ENCODE measurements around the gene GOLGA6C. TPM values are rescaled to one million over a fixed set of nuclear protein-coding genes. Genes with fewer than 3 reads are reported as not detected.

The GOLGA6C gene
- total RNA-seq, 3 donors from 2014 or later: 0.33 TPM; not detected in 2

- intact Hi-C loops (cut with DNase I; ENCODE audit: low total_unique reads): no loop called here
- DNase-seq (ENCODE audit: low spot score in 2 of 2): no peak
- H3K4me1 ChIP-seq: peaks cover 0 to 3% of the 10 kb centered on the region in 2 donors
- H3K36me3 ChIP-seq: no peaks in the 10 kb centered on the region
- H3K4me3 ChIP-seq: no peak overlapping the region
- no peaks in the 10 kb centered on the region for H3K27me3 ChIP-seq
- TF ChIP-seq POLR2AphosphoS5 (IDR thresholded peaks at IDR 0.05) (no peak), POLR2A (IDR thresholded peaks at IDR 0.05) (no peak)
- TF ChIP-seq, protein P1, sequence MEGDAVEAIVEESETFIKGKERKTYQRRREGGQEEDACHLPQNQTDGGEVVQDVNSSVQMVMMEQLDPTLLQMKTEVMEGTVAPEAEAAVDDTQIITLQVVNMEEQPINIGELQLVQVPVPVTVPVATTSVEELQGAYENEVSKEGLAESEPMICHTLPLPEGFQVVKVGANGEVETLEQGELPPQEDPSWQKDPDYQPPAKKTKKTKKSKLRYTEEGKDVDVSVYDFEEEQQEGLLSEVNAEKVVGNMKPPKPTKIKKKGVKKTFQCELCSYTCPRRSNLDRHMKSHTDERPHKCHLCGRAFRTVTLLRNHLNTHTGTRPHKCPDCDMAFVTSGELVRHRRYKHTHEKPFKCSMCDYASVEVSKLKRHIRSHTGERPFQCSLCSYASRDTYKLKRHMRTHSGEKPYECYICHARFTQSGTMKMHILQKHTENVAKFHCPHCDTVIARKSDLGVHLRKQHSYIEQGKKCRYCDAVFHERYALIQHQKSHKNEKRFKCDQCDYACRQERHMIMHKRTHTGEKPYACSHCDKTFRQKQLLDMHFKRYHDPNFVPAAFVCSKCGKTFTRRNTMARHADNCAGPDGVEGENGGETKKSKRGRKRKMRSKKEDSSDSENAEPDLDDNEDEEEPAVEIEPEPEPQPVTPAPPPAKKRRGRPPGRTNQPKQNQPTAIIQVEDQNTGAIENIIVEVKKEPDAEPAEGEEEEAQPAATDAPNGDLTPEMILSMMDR (IDR thresholded peaks at IDR 0.05): no peak
- no peak overlapping the region for H3K27ac ChIP-seq
- no peaks in the 10 kb centered on the region for H3K9me3 ChIP-seq
These were observed 45.8 kb upstream of the GOLGA6C start for GRCh38 chr15:75212200-75212858.

DNA sequence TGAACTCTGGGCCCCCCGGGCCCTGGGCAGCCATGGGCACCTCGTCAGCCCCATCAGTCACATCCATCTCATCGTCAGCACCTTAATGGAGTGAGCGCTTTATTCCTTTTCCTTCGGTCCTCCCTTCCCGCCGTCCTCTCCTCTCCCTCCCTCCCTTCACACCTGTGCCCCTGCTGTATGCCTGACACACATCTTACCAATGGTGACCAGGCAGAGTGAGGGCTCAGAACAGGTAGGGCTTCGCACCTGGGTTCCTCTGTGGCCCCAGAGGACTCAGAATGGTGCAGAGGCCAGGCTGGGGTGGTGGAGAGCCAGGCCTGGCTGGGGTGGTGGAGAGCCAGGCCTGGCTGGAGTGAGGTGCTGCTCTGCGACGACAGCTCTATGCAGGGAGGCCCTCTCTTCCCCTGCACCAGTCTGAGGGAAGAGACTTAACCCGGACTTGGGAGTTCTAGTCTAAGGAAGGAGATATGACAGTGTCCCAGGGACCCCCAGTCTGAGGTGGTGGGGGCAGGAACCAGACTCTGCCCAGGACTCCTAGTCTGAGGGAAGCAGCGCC is 44.8 kb upstream of the GOLGA6C start:
- intact Hi-C loops (cut with DNase I; ENCODE audit: low total_unique reads): no loop called here
- TF ChIP-seq, protein P1 (IDR thresholded peaks at IDR 0.05): no peak
- TF ChIP-seq POLR2A (IDR thresholded peaks at IDR 0.05): no peak

DNA sequence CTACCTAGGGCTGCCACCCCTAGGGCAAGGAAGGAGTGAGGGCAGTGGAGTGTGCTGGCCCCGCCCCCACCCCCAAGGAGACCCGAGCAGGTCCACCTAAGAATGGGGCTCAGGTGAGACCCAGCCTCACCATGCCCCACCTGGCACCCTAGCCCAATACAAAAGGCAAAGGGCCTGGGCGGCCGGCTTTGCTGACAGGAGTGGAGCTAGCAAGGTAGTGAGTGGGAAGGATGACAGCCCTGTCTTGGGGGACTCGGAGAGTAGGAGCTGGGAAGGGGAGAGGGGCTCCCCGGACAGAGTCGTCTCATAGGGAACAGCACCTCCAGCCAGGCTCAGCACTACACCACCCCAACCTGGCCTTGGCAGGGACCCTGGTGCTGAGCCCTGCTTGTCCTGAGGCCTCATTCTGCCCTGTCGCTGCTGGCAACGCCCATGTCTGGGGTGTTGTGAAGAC is 44.3 kb upstream of the GOLGA6C start:
- intact Hi-C loops (cut with DNase I; ENCODE audit: low total_unique reads): no loop called here
- Histone ChIP-seq H3K9me3 (no peaks in the 10 kb centered on the region), H3K27me3 (no peaks in the 10 kb centered on the region), H3K4me1 (peaks cover 0 to 3% of the 10 kb centered on the region in 2 donors), H3K27ac (no peak overlapping the region), H3K4me3 (no peak overlapping the region), H3K36me3 (no peaks in the 10 kb centered on the region)
- TF ChIP-seq POLR2AphosphoS5 (IDR thresholded peaks at IDR 0.05) (no peak), POLR2A (IDR thresholded peaks at IDR 0.05) (no peak)
- TF ChIP-seq, protein P1 (IDR thresholded peaks at IDR 0.05): no peak
- DNase-seq (ENCODE audit: low spot score in 2 of 2): no peak

More for the DNA sequence above, 44.8 kb upstream of the GOLGA6C start:
- Histone ChIP-seq H3K36me3 (no peaks in the 10 kb centered on the region), H3K4me1 (peaks cover 0 to 3% of the 10 kb centered on the region in 2 donors), H3K27me3 (no peaks in the 10 kb centered on the region), H3K9me3 (no peaks in the 10 kb centered on the region), H3K27ac (no peak overlapping the region), H3K4me3 (no peak overlapping the region)
- DNase-seq (ENCODE audit: low spot score in 2 of 2): no peak

GRCh38 chr15:75214293-75215096 is 43.6 kb upstream of the GOLGA6C start:
- no peaks in the 10 kb centered on the region for H3K36me3 ChIP-seq
- no peaks in the 10 kb centered on the region for H3K27me3 ChIP-seq
- H3K27ac ChIP-seq: no peak overlapping the region
- no peak overlapping the region for H3K4me3 ChIP-seq
- H3K9me3 ChIP-seq: no peaks in the 10 kb centered on the region
- intact Hi-C loops (cut with DNase I; ENCODE audit: low total_unique reads): no loop called here
- no peak for DNase-seq (ENCODE audit: low spot score in 2 of 2)
- H3K4me1 ChIP-seq: peaks cover 0 to 3% of the 10 kb centered on the region in 2 donors
- TF ChIP-seq, protein P1 (IDR thresholded peaks at IDR 0.05): no peak
- no peak for TF ChIP-seq POLR2AphosphoS5 (IDR thresholded peaks at IDR 0.05)
- TF ChIP-seq POLR2A (IDR thresholded peaks at IDR 0.05): no peak

All from breast epithelium (tissue), 4 donors.